Inflammatory macrophage treated with lipopolysaccharide for 4 hours (primary cell): ENCODE data around the gene RGS6.
"Not testable (repeated sequence)": the region's sequence is repeated elsewhere in the genome, so short reads cannot be mapped to it uniquely, and the experiment has no call there.

Source experiments
- DNase-seq: peaks from one replicate; pipeline ENCODE4 v3.0.0-alpha.2; 2020

The RGS6 gene

GRCh38 chr14:71932229-71932981 lies at the start of gene RGS6:
RGS6 (plus strand) TSS chr14:71932429.
- no peak for DNase-seq

GRCh38 chr14:71883094-71883493 lies 49.1 kb upstream of the RGS6 start:
- DNase-seq, result no peak

GRCh38 chr14:71885301-71885700 lies 46.9 kb upstream of the RGS6 start:
- DNase-seq, result no peak

- not testable (repeated sequence) for DNase-seq
These were observed 44.4 kb upstream of the RGS6 start for GRCh38 chr14:71887802-71888201.

GRCh38 chr14:71890541-71890940 lies 41.7 kb upstream of the RGS6 start:
- no peak for DNase-seq

GRCh38 chr14:71891185-71891584 lies 41.0 kb upstream of the RGS6 start:
- DNase-seq, result no peak

- no peak for DNase-seq
These were observed 40.3 kb upstream of the RGS6 start for GRCh38 chr14:71891970-71892369.

GRCh38 chr14:71905031-71905430 lies 27.2 kb upstream of the RGS6 start:
- DNase-seq, result no peak

GRCh38 chr14:71905860-71906259 lies 26.4 kb upstream of the RGS6 start:
- DNase-seq, result no peak

- DNase-seq, result no peak
These were observed 24.3 kb upstream of the RGS6 start for GRCh38 chr14:71907793-71908515.

- DNase-seq, result no peak
These were observed 20.6 kb upstream of the RGS6 start for GRCh38 chr14:71911669-71912068.

GRCh38 chr14:71913342-71913741 lies 18.9 kb upstream of the RGS6 start:
- DNase-seq, result no peak

- no peak for DNase-seq
These were observed 13.3 kb upstream of the RGS6 start for GRCh38 chr14:71918955-71919354.

- no peak for DNase-seq
These were observed 8.7 kb upstream of the RGS6 start for GRCh38 chr14:71923513-71923912.

- DNase-seq, result no peak
These were observed 569 bp upstream of the RGS6 start for GRCh38 chr14:71931492-71932228.

GRCh38 chr14:71933001-71933587 lies 865 bp downstream of the RGS6 start:
- no peak for DNase-seq

GRCh38 chr14:71938273-71938672 lies 6.0 kb downstream of the RGS6 start:
- not testable (repeated sequence) for DNase-seq

- not testable (repeated sequence) for DNase-seq
These were observed 7.1 kb downstream of the RGS6 start for GRCh38 chr14:71939344-71939743.

GRCh38 chr14:71940500-71940899 lies 8.3 kb downstream of the RGS6 start:
- not testable (repeated sequence) for DNase-seq

- not testable (repeated sequence) for DNase-seq
These were observed 9.4 kb downstream of the RGS6 start for GRCh38 chr14:71941616-71942015.

GRCh38 chr14:71942904-71943694 lies 10.9 kb downstream of the RGS6 start:
- DNase-seq, result peak; percentile 60

- DNase-seq, result no peak
These were observed 11.4 kb downstream of the RGS6 start for GRCh38 chr14:71943695-71944018.
